Mucosa of descending colon (tissue), 3 donors: ENCODE results near the gene ARHGAP10. TPM values are rescaled to one million over a fixed set of nuclear protein-coding genes. Genes with fewer than 3 reads are reported as not detected.

Source experiments
- ATAC-seq: fragments of 200-7000 bp; cut with Tn5 transposase; one replicate; pipeline ENCODE4 v1.9.1; 2020; ENCODE audit warnings: mild to moderate bottlenecking, moderate library complexity
- DNase-seq, 3 donors: peaks; one replicate each; pipeline ENCODE4 v3.0.0-alpha.2; 2020
- H3K36me3 ChIP-seq: fragments of 200-600 bp; one replicate; pipeline ENCODE4 v1.8.0; 2021; ENCODE audit warnings: low read depth, mild to moderate bottlenecking
- H3K4me1 ChIP-seq: fragments of 200-600 bp; one replicate; pipeline ENCODE4 v1.8.0; 2021; ENCODE audit warnings: low read depth, mild to moderate bottlenecking
- H3K4me3 ChIP-seq: fragments of 200-600 bp; one replicate; pipeline ENCODE4 v1.8.0; 2021; ENCODE audit warnings: mild to moderate bottlenecking
- H3K9me3 ChIP-seq: fragments of 200-600 bp; one replicate; pipeline ENCODE4 v1.8.0; 2021; ENCODE audit warnings: mild to moderate bottlenecking
- intact Hi-C, 2 donors: fragments of 100-400 bp; cut with DNase I in 1 of 2; cut with micrococcal nuclease in 1 of 2; formaldehyde crosslinking; loops; one replicate each; pipeline versions ENCODE4 v1.11.0 to v1.11.1; 2022; cut with DNase I, micrococcal nuclease
- total RNA-seq, 3 donors: library from RNA; stranded (reverse); fragmentation: NEBNext Ultra II Directional in 2 of 3; extraction: Animal tissue kit (Norgen Biotek cat#: 25700) in 2 of 3; gene quantifications; one replicate each; pipeline versions ENCODE4 v1.2.1 to v1.2.4, GENCODE V29; 2021 to 2023
- TF ChIP-seq, protein P1 (sequence below): fragments of 200-600 bp; IDR thresholded peaks from one replicate; pipeline ENCODE4 v1.8.0; 2022; ENCODE audit warnings: antibody characterized with exemption, mild to moderate bottlenecking
- donor health status: DM: no; HTN: no; CAD: no; lungs with moderate emphysema.
- donor health status: DM: no; HTN: no; CAD: no.
- donor health status: DM: no; HTN: yes; CAD: no.

ARHGAP10 gene
- total RNA-seq, 3 donors from 2014 or later = 3.0 to 66.6 (median 8.1) TPM

- DNase-seq (no peak), ATAC-seq (peak; percentile 20)
- Histone ChIP-seq H3K4me1 (no peaks in the 10 kb centered on the region), H3K9me3 (no peaks in the 10 kb centered on the region), H3K36me3 (no peaks in the 10 kb centered on the region), H3K4me3 (no peak overlapping the region)
- TF ChIP-seq, protein P1, sequence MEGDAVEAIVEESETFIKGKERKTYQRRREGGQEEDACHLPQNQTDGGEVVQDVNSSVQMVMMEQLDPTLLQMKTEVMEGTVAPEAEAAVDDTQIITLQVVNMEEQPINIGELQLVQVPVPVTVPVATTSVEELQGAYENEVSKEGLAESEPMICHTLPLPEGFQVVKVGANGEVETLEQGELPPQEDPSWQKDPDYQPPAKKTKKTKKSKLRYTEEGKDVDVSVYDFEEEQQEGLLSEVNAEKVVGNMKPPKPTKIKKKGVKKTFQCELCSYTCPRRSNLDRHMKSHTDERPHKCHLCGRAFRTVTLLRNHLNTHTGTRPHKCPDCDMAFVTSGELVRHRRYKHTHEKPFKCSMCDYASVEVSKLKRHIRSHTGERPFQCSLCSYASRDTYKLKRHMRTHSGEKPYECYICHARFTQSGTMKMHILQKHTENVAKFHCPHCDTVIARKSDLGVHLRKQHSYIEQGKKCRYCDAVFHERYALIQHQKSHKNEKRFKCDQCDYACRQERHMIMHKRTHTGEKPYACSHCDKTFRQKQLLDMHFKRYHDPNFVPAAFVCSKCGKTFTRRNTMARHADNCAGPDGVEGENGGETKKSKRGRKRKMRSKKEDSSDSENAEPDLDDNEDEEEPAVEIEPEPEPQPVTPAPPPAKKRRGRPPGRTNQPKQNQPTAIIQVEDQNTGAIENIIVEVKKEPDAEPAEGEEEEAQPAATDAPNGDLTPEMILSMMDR = no peak
- intact Hi-C loops = no loop called here
Measured at GRCh38 chr4:148090503-148091476, 358.9 kb downstream of the ARHGAP10 start.

- Histone ChIP-seq H3K4me3 (no peak overlapping the region), H3K4me1 (no peaks in the 10 kb centered on the region), H3K36me3 (no peaks in the 10 kb centered on the region), H3K9me3 (no peaks in the 10 kb centered on the region)
- ATAC-seq (no peak), DNase-seq (no peak)
- intact Hi-C loops = no loop called here
- TF ChIP-seq, protein P1 = no peak
Measured at GRCh38 chr4:148091896-148092295, 360.0 kb downstream of the ARHGAP10 start.

DNA sequence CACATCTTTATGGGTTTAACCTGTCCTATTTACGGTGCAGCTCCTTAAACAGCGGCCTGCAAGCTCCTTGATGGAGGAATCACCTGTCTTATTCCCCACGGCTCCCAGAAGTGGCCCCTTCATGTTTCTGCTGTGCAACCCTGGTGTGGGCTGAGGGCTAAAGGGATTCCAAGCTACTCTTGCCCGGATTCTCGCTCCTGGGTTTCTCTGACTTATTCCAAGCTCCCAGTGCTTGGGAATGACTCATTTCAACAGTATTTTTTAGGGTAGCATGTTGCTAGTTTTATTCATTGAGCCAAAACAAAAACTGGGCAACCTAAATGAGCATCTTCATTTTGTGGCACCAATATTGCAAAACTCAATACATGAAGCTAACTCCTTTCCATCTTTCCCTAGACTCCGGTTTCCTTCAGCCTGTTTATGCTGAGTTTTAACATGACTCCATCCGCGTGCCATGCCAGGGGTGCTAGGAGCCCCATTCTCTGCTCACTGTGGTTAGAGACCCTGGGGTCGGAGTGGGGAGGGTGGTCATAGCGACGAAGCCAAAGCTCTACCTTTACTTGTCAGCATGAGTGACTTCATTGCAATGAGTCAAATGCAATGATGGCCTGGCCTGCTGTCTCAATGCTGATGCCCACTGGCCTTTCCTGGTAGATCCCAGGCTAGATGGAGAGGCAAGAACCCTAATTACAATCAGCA is 360.6 kb downstream of the ARHGAP10 start:
- TF ChIP-seq, protein P1 = no peak
- H3K9me3 ChIP-seq = no peaks in the 10 kb centered on the region
- H3K4me3 ChIP-seq = no peak overlapping the region
- no peaks in the 10 kb centered on the region for H3K36me3 ChIP-seq
- no peak for ATAC-seq
- no peaks in the 10 kb centered on the region for H3K4me1 ChIP-seq
- intact Hi-C loops = no loop called here
- no peak for DNase-seq

DNA sequence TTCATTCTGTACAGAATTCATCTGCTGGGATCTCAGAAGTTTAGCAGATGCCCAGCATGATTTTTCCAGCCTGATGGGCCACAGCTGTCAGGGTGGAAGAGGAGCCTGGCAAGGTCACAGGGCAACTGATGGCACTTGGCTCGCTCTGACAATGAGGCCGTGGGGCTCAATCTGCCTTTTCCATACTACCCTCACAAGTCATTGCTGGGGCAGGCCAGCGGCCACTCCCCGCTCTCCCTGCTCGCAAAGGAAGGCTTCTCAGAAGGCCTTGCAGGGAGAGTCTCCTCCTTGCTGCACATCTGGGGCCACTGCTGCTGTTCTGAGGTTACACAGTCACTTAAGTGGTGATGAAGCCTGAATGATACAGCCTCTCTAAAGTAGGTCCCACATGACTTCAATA is 361.2 kb downstream of the ARHGAP10 start:
- TF ChIP-seq, protein P1 = no peak
- intact Hi-C loops = no loop called here
- DNase-seq = no peak
- H3K4me3 ChIP-seq = no peak overlapping the region
- no peak for ATAC-seq
- no peaks in the 10 kb centered on the region for H3K36me3 ChIP-seq
- H3K9me3 ChIP-seq = no peaks in the 10 kb centered on the region
- H3K4me1 ChIP-seq = no peaks in the 10 kb centered on the region

DNA sequence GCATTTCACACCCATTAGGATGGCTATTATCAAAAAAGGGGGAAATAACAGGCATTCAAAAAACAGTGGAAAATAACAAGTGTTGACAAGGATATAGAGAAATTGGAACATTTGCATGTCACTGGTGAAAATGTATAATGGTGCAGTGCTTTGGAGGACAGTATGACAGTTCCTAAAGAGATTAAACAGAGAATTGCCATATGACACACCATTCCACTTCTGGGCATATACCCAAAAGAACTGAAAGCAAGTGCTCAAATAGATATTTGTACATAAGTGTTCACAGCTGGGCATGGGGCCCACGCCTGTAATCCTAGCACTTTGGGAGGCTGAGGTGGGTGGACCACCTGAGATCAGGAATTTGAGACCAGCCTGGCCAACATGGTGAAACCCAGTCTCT is 362.3 kb downstream of the ARHGAP10 start:
- ATAC-seq (no peak), DNase-seq (no peak)
- Histone ChIP-seq H3K9me3 (no peaks in the 10 kb centered on the region), H3K4me3 (no peak overlapping the region), H3K4me1 (no peaks in the 10 kb centered on the region), H3K36me3 (no peaks in the 10 kb centered on the region)
- intact Hi-C loops = no loop called here
- TF ChIP-seq, protein P1 = no peak
